ENCODE results near the gene UTP4.

- TF ChIP-seq EP300 (IDR thresholded peaks at IDR 0.05; ENCODE audit: low read depth) (no peak), CTCF (IDR thresholded peaks at IDR 0.05) (no peak), POLR2A (IDR thresholded peaks at IDR 0.05) (no peak), POLR2AphosphoS5 (IDR thresholded peaks at IDR 0.05) (no peak)
Observed at GRCh38 chr16:69130461-69130860, 2.0 kb upstream of the UTP4 start.
